H1 (cell line): ENCODE measurements around the gene SAP30L. TPM values are rescaled to one million over a fixed set of nuclear protein-coding genes. Genes with fewer than 3 reads are reported as not detected.

Experiments used
- CHD2 ChIP-seq: IDR thresholded peaks from 2 replicates; pipeline ENCODE4 v1.6.1; 2012; ENCODE audit warnings: low read length, improper control_type of control experiment
- CTBP2 ChIP-seq: IDR thresholded peaks from 2 replicates; pipeline ENCODE4 v1.7.0; 2011; ENCODE audit warnings: borderline replicate concordance, mild to moderate bottlenecking, moderate library complexity, mixed read lengths, low read length; ENCODE audit not compliant: insufficient read depth, insufficient read length
- NRF1 ChIP-seq: IDR thresholded peaks from 2 replicates; pipeline ENCODE4 v1.6.1; 2011; ENCODE audit warnings: mild to moderate bottlenecking, low read depth, low read length, improper control_type of control experiment
- RAD21 ChIP-seq, 2 experiments: IDR thresholded peaks in 1 of 2; conservative IDR thresholded peaks in 1 of 2; 2 replicates each; pipeline ENCODE4 v1.6.1; 2011; ENCODE audit warnings: low read depth in 2 of 2, low read length in 2 of 2, improper control_type of control experiment in 1 of 2, inconsistent platforms in 1 of 2, mild to moderate bottlenecking in 1 of 2, moderate library complexity in 1 of 2
- SP4 ChIP-seq: IDR thresholded peaks from 2 replicates; pipeline ENCODE4 v1.6.1; 2012; ENCODE audit warnings: low read length, inconsistent platforms
- TAF1 ChIP-seq: IDR thresholded peaks from 2 replicates; pipeline ENCODE4 v1.6.1; 2011; ENCODE audit warnings: mild to moderate bottlenecking, low read depth, low read length
- polyA plus RNA-seq, 7 experiments: library from polyadenylated mRNA; depleted of rRNA in 3 of 7; stranded (reverse) in 5 of 7; unstranded in 2 of 7; fragments of >200 nt in 5 of 7; fragments of 200-250 nt in 2 of 7; gene quantifications; 1 replicate in 5 of 7; 2 replicates in 1 of 7; 4 replicates in 1 of 7; pipeline versions ENCODE4 v1.2.1 to v1.2.3, GENCODE V29; 2011 to 2013; ENCODE audit warnings: missing spikeins in 2 of 7, mixed read lengths in 2 of 7
- total RNA-seq: library from RNA; stranded (reverse); fragmentation: NEBNext Ultra II Directional; extraction: Animal tissue kit (Norgen Biotek cat#: 25700); gene quantifications from 2 replicates; pipeline ENCODE4 v1.2.1, GENCODE V29; 2021

Gene SAP30L
- total and polyA plus RNA-seq, 2 of the 8 experiments (the other 6 are each of a cell fraction or from before 2014, with no cell fraction given): 12.2 to 31.5 TPM

DNA sequence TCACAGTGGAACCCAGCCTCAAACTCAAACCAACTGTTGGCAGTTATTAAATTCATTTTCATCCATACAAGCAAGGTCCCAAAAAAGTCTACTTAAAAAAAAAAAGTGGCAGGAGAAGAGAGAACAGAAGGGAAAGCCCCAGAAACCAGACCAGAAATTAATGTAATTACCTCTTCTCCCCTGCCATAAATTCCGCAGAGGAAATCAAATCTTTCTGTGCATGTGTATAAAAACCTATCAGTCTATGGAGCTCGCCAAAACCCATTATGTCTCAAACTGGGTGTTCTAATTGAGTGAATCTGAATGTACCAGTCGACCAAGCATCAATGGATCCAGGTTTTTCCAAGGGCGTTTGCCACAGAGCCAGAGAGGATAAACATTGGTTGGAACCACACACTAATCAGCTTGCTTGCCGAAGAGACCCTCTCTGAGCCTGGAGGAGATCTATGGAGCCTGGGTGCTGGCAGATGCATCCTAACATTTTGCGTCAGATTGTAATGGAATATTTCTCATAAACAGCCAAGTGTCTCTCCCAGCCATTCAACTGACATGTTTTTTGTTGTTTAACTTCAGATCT lies 40.1 kb downstream of the SAP30L start (continued):
- no peak for TF ChIP-seq CHD2
- no peak for TF ChIP-seq NRF1
- no peak for TF ChIP-seq RAD21 (IDR thresholded peaks at IDR 0.05 in 1 of 2, conservative IDR thresholded peaks at IDR 0.05 in 1 of 2; ENCODE audit: low read depth in 2 of 2, low read length in 2 of 2)
- TF ChIP-seq CTBP2: no peak
- TF ChIP-seq SP4: no peak
- TF ChIP-seq TAF1: no peak
